Vagina (tissue), 2 donors: ENCODE measurements around the gene ITGAV.

Source experiments
- CTCF ChIP-seq, 3 experiments: fragments of 450-650 bp in 2 of 3; fragments of 200-600 bp in 1 of 3; sonication (generic) in 1 of 3; IDR thresholded peaks; one replicate each; pipeline ENCODE4 v1.5.1; 2017 to 2019; ENCODE audit warnings: antibody characterized with exemption in 3 of 3, mild to moderate bottlenecking in 2 of 3, moderate library complexity in 2 of 3
- POLR2A ChIP-seq, 2 donors: fragments of 450-650 bp; IDR thresholded peaks; one replicate each; pipeline ENCODE4 v1.6.1; 2017; ENCODE audit warnings: antibody characterized with exemption in 2 of 2, mild to moderate bottlenecking in 2 of 2, moderate library complexity in 2 of 2
- POLR2AphosphoS5 ChIP-seq, 2 donors: sonication (generic); formaldehyde crosslinking; IDR thresholded peaks; one replicate each; pipeline ENCODE4 v1.9.0; 2017; ENCODE audit warnings: antibody characterized with exemption in 2 of 2, mild to moderate bottlenecking in 2 of 2, low read depth in 1 of 2; ENCODE audit not compliant: insufficient read depth in 1 of 2

- TF ChIP-seq POLR2AphosphoS5 (IDR thresholded peaks at IDR 0.05; ENCODE audit: insufficient read depth in 1 of 2, low read depth in 1 of 2) (no peak), CTCF (IDR thresholded peaks at IDR 0.05) (no peak), POLR2A (IDR thresholded peaks at IDR 0.05) (no peak)
These were observed 34.4 kb downstream of the ITGAV start for GRCh38 chr2:186624276-186624675.
